ENCODE data around the gene TMEM229A. TPM values are rescaled to one million over a fixed set of nuclear protein-coding genes. Genes with fewer than 3 reads are reported as not detected.
"Not testable (repeated sequence)": the region's sequence is repeated elsewhere in the genome, so short reads cannot be mapped to it uniquely, and the experiment has no call there.

TMEM229A gene
- total RNA-seq, result not detected

GRCh38 chr7:124032369-124033094 is at the start of gene TMEM229A:
Gene TMEM229A, minus strand, starts transcription at chr7:124033067. Its CDS starts 64 bp downstream, at chr7:124033003.
- H3K4me3 ChIP-seq, result peak within 1 kb of the TSS; percentile 56 to 65 (median 59)
- H3K9me3 ChIP-seq, result no peaks in the 10 kb centered on the region
- TF ChIP-seq CTCF (IDR thresholded peaks at IDR 0.05) (peak in 1 of 3 experiments; percentile 5), EP300 (IDR thresholded peaks at IDR 0.05) (no peak)
- H3K27ac ChIP-seq (replicated peaks in 1 of 4), result peak within 1 kb of the TSS in 2 of 4 donors; percentile 24 to 47
- intact Hi-C loops (cut with DNase I), result no loop called here
- peaks cover 0 to 43% (median 10%) of the 10 kb centered on the region in 4 donors for H3K27me3 ChIP-seq
- H3K36me3 ChIP-seq, result no peaks in the 10 kb centered on the region
- 0% methylated on average over 7 of the region's 87 CpGs for WGBS
- H3K4me1 ChIP-seq, result peaks cover 9 to 24% (median 22%) of the 10 kb centered on the region in 4 donors
- DNase-seq (ENCODE audit: extremely low spot score), result no peak

- H3K4me3 ChIP-seq; H3K36me3 ChIP-seq; intact Hi-C loops (cut with DNase I); H3K27me3 ChIP-seq; DNase-seq (ENCODE audit: extremely low spot score); H3K9me3 ChIP-seq; H3K27ac ChIP-seq (replicated peaks in 1 of 4): not testable (repeated sequence)
- 98% methylated on average over 8 of the region's 8 CpGs for WGBS
- peaks cover 9 to 25% (median 21%) of the 10 kb centered on the region in 4 donors for H3K4me1 ChIP-seq
These were observed 49.4 kb upstream of the TMEM229A start for GRCh38 chr7:124082234-124082633.

- WGBS, result 79% methylated on average over 3 of the region's 3 CpGs
- Histone ChIP-seq H3K27me3 (no peaks in the 10 kb centered on the region), H3K36me3 (no peaks in the 10 kb centered on the region), H3K9me3 (no peaks in the 10 kb centered on the region), H3K4me1 (peaks cover 0 to 7% (median 3%) of the 10 kb centered on the region in 4 donors), H3K4me3 (no peak overlapping the region), H3K27ac (replicated peaks in 1 of 4) (no peak overlapping the region)
- TF ChIP-seq CTCF (IDR thresholded peaks at IDR 0.05), result no peak
- TF ChIP-seq POLR2AphosphoS5 (IDR thresholded peaks at IDR 0.05), result no peak
- no peak for TF ChIP-seq EP300 (IDR thresholded peaks at IDR 0.05)
- no peak for TF ChIP-seq POLR2A (IDR thresholded peaks at IDR 0.05; ENCODE audit: low read depth)
- intact Hi-C loops (cut with DNase I), result no loop called here
- no peak for DNase-seq (ENCODE audit: extremely low spot score)
These were observed 44.7 kb upstream of the TMEM229A start for GRCh38 chr7:124077546-124077945.

- DNase-seq (ENCODE audit: extremely low spot score), result no peak
- Histone ChIP-seq H3K27me3 (no peaks in the 10 kb centered on the region), H3K9me3 (no peaks in the 10 kb centered on the region), H3K4me3 (no peak overlapping the region), H3K27ac (replicated peaks in 1 of 4) (no peak overlapping the region), H3K4me1 (peaks cover 0 to 12% (median 3%) of the 10 kb centered on the region in 4 donors), H3K36me3 (no peaks in the 10 kb centered on the region)
- no peak for TF ChIP-seq POLR2AphosphoS5 (IDR thresholded peaks at IDR 0.05)
- no peak for TF ChIP-seq EP300 (IDR thresholded peaks at IDR 0.05)
- no peak for TF ChIP-seq POLR2A (IDR thresholded peaks at IDR 0.05; ENCODE audit: low read depth)
- intact Hi-C loops (cut with DNase I), result no loop called here
These were observed 44.0 kb upstream of the TMEM229A start for GRCh38 chr7:124076841-124077240.

- intact Hi-C loops (cut with DNase I), result no loop called here
- Histone ChIP-seq H3K36me3 (no peaks in the 10 kb centered on the region), H3K4me1 (peaks cover 0 to 12% (median 3%) of the 10 kb centered on the region in 4 donors), H3K4me3 (no peak overlapping the region), H3K27ac (replicated peaks in 1 of 4) (no peak overlapping the region), H3K9me3 (no peaks in the 10 kb centered on the region), H3K27me3 (no peaks in the 10 kb centered on the region)
- no peak for DNase-seq (ENCODE audit: extremely low spot score)
- TF ChIP-seq CTCF (IDR thresholded peaks at IDR 0.05) (no peak), POLR2A (IDR thresholded peaks at IDR 0.05; ENCODE audit: low read depth) (no peak), POLR2AphosphoS5 (IDR thresholded peaks at IDR 0.05) (no peak), EP300 (IDR thresholded peaks at IDR 0.05) (no peak)
- 56% methylated on average over 1 of the region's 1 CpG for WGBS
These were observed 41.1 kb upstream of the TMEM229A start for GRCh38 chr7:124074007-124074406.

GRCh38 chr7:124073310-124073645 is 40.4 kb upstream of the TMEM229A start:
- intact Hi-C loops (cut with DNase I), result no loop called here
- no peak for DNase-seq (ENCODE audit: extremely low spot score)
- no peaks in the 10 kb centered on the region for H3K36me3 ChIP-seq
- TF ChIP-seq CTCF (IDR thresholded peaks at IDR 0.05) (no peak), POLR2A (IDR thresholded peaks at IDR 0.05; ENCODE audit: low read depth) (no peak)
- no peaks in the 10 kb centered on the region for H3K27me3 ChIP-seq
- no peak overlapping the region for H3K4me3 ChIP-seq
- 70% methylated on average over 4 of the region's 4 CpGs for WGBS
- H3K4me1 ChIP-seq, result peaks cover 0 to 12% (median 3%) of the 10 kb centered on the region in 4 donors
- H3K9me3 ChIP-seq, result no peaks in the 10 kb centered on the region
- H3K27ac ChIP-seq (replicated peaks in 1 of 4), result no peak overlapping the region

All from esophagus muscularis mucosa (tissue), 4 donors.